Activated CD8-positive, alpha-beta memory T cell treated with anti-CD3 and anti-CD28 coated beads, Interleukin-2, amount 50 U/mL, for 1 hour (primary cell): ENCODE data around the gene DOCK2.

Source experiments
- DNase-seq: peaks from one replicate; pipeline ENCODE4 v3.0.0-alpha.2; 2020; ENCODE audit errors: extremely low read depth

The DOCK2 gene

DNA sequence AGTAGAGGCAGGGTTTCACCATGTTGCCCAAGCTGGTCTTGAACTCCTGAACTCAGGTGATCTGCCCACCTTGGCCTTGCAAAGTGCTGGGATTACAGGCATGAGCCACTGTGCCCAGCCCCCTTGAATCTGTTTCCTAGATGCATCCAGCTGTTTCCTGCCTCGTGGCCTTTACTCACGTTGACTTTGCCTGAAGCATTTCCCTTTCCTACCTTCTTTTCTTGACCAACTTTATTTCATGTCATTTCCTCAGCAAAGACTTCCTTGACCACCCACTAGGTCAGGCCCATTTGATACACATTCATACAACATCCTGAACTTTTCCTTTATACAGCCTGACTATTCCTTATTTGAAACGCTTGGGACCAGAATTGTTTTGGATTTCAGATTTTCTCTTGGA lies 51.0 kb downstream of the DOCK2 start:
- no peak for DNase-seq

DNA sequence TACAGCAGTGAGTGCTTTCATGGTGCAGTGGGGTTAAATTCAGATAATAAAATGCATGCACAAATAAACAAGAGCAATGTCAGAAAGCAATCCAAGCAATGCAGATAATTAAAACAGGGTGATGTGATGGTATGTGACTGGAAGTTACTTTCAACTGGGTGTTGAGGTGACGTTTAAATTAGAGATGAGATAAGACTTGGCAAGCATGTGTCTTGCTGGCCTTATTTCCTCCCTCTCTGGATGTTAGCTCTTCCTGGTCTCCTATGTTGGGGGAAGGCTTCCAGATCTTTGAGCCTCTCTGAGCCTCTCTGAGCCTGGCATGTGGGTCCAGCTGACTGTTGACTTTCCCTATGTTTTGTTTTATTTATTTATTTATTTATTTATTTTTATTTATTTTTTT lies 54.4 kb downstream of the DOCK2 start:
- DNase-seq: no peak

DNA sequence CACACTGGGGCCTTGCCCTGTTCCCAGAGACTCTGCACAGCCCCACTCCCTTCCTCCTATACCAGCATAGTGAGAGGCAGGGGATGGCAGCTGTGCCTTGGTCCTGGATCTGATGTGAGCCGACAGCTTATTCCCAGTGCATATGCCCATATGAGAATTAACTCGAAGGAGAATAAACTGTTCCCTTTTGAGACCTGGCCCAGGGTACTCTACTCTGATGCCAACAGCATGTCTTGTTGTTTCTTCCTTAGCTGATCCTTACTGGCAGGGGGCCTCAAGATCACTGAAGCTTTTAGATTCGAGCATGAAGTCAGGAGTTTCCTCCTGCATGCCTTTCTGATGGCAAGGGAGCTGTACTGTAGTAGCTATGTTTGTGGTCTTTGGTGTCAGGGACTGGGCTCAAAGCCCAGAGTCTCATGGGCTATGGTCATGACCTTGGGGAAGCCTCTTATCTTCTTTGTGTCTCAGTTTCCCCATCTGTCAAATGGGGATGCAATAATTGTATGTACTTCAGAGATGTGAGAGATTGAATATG lies 57.1 kb downstream of the DOCK2 start:
- no peak for DNase-seq

DNA sequence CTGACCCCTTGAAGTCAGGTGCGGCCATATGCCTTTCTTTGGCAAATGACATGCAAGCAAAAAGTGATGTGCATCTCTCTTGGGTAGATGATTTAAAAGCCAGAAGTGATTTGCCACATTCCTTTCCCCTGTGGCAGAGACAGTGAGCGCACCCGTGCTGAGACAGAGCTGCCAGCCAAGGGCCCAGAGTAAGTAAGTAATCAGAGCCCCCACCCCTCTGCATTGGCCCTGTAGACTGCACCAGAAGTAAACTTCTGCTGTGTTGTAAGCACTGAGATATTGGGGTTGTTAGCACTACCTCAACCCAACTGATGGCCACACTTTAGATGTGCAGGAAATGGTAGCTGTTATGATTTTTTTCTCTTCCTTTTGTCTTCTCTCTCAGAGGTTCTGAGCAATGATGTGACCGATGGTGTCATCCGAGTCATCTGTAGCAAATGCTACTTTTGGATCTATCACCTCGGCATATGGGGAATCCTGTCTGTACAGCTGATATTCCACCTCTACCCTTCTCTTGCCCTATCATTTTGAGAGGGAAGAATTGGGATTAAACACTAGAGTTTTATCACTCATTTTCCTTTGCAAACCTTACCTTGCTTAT lies 58.0 kb downstream of the DOCK2 start:
- no peak for DNase-seq

DNA sequence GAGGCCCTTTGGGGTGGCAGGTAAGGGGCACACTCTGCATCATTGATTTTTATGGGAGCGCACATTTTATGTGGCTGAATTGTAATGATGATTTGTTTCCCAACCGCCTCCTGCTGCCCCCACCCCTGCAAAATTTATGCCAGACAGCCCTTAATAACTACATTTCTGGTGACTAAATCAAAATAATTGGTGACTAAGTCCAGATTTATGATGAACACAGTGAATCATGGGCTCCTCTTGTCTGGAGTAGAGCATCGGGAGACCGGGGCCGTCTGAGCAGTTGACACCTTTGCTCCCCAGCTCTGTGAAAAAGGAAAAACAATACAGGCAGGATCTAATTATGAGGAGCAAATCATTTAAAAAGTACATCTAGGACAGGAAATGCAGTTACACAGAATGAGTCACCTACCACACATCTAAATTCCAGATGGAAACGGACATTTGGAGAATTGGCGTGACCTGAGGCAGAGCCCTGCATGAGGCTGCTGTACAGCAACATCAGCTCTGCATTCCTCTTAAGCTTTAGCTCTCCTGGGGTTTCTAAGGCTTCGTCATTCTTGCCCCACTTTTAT lies 58.9 kb downstream of the DOCK2 start:
- DNase-seq: no peak

DNA sequence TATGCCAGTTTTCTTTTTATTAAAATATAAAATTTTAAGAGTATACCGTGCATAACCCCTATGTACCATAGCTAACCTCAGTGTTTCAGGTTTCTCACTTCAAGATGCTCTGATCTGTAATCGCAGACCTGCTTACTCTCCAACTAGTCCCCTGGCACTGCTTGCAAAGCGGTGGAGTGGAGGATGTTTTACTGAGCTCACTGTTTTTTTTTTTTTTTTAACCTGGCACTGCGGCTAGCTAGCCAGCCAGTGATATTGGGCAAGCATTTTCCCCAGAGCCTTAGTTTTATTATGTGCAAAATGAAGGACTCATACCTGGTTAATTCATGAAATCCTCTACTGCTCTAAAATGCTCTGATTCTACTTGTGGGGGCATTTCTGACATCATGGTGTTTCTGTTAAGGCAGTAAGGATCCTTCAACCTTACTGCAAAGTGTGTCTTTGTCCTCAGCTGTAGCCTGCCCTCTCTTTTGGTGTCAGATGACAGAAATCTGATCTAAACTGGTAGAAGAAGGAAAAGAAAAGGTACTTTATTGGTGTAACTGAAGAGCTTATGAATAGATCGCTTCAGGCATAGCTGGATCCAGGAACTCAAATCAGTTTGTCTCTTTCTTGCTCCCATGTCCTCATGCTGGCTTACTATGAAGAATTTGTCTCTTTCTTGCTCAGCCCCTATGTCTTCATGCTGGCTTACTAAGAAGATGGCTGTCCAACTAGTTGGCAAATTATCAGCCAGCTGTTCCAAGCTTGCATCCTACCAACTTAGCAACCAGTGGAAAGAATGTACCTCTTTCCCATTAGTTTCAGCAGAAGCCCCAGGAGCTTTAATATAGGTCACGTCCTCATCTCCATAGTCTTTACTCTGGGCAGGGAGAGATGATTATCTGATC lies 59.8 kb downstream of the DOCK2 start:
- DNase-seq: no peak

DNA sequence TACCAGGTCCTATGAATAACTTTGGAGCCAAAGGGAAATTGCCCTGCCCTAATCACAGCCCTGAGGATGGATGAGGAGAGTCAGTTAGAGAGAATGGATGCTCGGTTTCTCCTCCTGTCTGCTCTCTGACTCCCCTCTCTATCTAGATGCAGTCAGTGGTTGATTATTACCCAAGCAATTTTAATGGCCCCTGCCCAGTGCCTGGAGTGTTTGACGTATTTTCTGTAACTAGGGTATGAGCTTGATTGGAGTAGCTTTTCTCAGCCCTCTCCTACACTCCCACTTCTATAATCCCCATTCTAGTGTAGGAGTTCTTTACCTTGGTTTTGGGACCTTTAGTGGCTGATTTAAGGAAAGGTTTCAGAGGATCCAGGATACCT lies 60.4 kb downstream of the DOCK2 start:
- no peak for DNase-seq

DNA sequence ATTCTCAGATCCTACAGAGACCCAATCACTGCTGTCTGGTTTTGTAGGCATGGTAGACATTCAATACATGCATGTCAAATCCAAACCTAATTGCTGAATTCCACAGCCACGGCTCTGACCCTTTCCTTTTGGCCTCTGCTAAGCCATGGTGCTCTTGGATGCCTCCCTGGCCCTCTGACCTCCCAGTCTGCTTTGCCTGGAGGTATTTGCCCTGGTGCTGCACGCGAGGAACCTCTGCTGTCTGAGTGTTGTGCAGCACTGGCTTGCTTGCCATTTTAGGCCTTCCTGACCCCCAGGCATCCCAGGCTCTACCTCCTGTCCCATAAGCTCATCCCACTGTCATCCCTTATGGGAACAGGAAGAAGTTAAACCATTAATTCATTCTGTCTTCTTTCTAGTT lies 60.9 kb downstream of the DOCK2 start:
- DNase-seq: no peak

DNA sequence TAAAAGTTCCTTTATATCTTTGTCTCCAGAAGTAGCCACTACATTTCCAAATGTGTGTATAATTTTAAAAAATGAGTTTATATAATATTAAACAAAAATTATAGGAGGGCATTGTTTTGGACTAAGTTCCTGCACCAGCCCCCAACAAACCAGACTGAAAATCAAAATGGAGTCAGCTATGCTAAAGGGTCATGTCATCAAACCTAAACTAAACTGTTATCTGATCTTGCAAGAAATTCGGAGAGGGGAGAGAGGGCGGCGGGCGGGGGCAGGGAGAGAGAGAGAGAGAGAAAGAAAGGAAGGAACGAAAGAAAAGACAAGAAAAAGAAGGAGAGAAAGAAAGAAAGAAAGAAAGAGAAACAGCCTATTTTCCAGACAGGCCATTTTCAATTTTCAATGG lies 63.5 kb downstream of the DOCK2 start:
- DNase-seq: no peak

DNA sequence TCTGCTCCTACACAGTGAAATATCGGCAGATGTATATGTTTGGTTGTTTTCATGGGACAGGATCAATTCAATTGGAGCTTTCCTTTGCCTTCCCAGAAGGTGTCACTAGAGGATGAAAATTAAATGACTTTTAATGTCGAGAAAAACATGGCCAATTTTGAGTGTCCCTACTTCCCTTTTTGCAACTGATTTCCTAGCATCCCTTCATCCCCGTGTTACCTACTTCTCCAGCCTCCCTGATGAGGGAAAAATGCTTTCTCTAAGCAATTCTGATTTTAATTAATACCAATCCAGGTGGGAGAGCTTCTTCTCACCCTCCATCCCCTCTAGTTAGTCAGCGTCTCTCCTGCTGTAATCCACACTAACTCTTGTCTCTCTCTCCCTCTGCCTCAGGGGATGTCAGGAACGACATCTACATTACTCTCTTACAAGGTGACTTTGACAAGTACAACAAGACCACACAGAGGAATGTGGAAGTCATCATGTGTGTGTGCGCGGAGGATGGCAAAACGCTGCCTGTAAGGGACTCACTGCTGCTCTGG lies 64.9 kb downstream of the DOCK2 start:
- DNase-seq: no peak

DNA sequence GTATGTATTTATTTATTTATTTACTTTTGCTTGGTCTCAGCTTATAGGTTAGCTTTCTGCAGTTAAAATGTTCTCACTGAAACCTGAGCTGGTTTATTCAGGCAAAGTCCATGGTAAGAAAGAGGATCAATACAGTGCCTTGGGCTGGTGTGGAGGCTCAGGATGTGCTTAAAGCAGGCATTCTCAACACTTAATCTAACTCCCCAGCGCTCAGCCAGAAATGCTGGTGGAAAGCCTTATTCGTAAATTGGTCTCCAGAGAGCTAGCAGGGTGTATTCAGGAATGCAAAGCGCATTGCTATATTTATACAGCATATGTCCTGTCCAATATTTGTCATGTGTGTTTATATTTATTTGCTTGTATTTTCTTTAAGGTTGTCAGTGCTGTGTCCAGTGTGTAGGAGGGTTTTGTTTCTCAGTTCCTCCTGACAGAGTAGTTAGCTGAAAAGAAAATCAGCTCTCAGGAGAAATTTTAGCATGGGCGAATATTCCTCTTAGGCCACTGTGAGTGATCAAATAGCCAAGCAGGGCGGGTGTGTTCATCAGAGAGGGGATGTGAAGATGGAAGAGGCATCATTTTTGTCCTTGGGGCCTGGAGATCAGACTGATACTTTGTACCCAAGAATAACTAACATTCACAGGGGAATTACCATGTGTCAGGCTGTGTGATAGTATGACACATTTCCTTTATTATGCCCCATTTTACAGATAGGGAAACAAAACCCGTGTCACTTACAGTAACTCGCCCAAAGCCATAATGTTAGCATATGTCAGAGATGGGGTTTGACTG lies 65.8 kb downstream of the DOCK2 start:
- no peak for DNase-seq

DNA sequence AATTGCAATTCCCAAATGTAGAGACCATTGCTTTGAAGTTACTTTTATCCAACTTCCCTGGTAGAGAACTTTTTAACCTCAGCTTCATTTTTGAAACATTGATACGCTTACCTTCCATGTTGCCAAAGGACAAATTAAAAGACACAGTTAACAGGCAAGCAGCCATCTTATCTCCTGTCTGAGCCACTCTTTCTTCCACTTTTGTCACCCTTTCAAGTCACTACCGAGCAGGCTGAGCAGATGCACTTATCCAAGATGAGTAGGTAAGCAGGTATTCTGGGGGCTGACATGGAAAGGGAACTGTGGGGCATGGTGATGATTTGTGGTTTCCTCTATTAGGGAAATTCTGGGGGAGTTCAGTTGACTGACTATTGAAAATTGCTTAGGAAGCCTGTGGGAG lies 66.7 kb downstream of the DOCK2 start:
- no peak for DNase-seq

DNA sequence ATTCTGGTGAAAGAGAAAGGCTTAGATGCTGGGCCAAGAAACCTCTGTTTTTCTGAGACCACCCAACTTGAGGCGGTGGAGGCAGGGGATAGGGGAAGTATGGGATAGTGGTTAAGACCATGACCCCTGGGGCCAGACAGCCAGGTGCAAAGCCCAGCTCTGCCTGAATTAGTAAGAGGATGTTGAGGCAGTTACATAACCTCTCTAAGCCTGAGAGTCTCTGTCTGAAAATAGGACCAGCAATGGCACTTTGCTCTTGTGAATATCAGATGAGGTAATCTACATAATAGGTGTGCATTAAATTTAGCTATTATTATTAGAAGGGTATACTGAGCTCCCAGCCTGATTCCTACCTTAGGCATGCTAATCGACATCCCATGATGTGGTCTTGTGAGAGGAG lies 68.2 kb downstream of the DOCK2 start:
- DNase-seq: no peak

DNA sequence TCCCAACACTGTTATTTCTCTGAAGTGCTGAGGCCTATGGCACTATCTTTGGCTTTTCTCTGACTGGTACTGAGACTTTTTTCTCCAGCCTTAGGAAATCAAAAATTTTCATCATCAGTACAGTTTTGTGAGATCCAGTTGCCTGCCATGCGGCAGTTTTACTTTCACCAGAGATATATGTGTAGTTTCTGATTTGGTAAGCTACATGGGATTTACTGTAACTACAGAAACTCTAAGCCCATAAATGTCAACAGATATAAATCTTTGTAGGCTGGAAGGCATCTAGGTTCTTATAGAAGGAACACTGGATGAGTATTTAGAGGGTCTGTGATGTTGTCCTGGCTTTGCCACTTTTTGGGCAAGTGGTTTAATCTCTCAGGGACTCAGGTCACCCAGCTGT lies 69.0 kb downstream of the DOCK2 start:
- DNase-seq: no peak

DNA sequence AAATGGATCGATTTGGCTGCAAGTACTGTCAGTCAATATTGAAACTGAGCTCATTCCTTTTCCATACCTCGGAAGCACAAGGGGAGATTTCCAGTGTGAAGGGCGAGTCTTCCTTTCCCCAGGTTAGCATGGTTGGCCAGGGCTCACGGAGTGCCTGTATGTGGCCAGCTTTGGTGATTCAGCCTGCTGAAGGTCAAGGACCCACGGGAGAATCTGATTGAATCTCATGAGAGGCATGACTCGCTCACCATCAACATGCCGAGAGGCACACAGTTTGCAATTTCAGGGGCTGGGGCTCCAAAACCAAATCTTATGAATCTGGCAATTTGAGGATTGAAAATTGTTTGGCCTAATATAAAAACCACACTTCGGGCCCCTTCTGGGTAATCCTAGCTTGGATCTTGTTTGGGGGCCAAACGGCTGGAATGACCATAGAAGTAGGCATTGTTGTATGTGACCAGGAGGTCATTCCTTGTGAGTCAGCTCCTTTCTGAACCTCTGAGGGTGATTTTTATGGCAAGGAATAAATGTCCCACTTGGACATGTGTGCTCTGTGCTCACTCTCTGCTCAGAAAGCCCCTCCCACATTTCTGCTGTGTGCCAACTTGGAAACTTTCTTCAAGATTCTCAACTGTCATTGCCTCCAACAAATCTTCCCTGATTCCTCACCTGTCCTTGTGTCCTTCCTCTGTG lies 69.8 kb downstream of the DOCK2 start:
- DNase-seq: no peak

DNA sequence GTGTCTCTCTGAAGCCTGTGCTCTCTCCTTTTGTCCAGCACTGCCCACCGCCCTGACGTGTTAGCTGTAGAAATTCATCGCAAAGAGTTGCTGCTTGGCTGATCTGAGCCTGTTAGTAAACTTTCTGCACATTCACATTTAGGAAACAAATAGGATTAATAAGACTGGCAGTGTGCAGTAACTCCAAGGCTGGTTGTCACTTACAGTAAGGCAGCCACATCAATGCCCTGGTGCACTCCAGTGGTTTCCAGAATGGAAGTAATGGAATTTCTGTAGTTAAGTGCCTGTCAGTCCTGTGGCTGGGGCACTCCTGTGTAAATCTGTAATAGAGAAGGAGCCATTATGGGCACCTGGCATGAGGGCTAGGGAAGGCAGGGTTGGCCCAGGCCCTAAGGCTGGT lies 70.6 kb downstream of the DOCK2 start:
- no peak for DNase-seq

DNA sequence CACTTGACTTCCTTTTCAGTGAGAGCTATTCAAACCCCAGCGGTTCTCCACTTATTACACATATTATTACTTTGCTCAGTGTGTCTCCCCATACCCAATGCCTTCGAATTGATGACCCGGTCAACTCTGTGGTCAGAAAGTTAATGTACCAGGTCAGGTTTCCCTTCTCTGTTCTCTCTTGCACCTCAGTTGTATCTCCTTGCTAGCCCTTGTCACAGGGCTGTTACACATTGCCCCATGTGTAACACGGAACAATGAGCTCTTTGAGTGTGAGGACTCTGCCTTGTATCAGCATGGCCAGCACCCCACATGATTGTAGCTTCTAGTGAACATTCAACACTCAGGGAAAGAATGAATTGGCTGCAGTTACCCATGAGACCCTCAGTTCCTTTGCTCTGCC lies 73.6 kb downstream of the DOCK2 start:
- no peak for DNase-seq

DNA sequence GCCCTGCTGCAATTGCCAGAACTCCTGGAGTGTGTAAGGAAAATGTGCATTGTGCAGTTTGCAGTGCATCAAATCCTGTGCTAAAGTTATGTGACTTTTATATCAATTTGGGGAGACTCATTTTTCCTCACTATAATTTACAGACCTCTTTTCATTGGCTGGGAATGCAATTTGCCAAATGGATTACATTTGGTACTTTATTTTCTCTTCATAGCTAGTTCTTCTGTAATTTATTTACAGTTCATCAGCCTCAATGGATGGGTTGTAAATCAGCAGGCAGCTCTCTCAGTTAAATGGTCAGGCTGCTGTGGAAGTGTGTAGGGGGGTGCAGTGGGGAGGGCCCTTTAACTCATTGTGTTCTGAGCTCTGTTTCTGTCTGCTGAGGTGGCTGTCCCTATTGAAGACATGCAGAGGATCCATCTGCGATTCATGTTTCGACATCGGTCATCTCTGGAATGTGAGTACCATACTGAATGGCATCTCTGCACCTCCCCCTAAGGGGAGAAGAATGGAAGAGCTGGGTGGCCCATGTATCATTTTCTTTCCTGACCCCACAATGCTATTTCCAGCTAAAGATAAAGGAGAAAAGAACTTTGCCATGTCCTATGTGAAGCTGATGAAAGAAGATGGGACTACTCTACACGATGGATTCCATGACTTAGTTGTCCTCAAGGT lies 74.6 kb downstream of the DOCK2 start:
- DNase-seq: no peak

DNA sequence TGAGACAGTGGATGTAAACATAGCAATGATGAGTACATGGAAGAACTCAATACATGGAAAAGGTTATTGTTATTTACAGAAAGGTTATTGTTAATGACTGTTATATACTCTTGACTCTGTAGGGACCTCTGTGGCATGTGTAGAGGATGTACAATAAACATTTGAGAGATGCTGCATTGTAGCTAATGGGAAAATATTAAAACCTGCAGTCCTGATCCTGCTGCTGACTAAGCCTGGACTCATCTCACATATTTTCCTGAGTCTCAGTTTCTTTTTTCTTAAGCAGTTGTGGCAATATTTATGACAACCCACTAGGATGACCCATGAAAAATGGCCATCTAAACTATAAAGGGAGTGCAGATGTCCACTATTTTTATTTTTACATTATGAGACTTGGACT lies 75.4 kb downstream of the DOCK2 start:
- no peak for DNase-seq

DNA sequence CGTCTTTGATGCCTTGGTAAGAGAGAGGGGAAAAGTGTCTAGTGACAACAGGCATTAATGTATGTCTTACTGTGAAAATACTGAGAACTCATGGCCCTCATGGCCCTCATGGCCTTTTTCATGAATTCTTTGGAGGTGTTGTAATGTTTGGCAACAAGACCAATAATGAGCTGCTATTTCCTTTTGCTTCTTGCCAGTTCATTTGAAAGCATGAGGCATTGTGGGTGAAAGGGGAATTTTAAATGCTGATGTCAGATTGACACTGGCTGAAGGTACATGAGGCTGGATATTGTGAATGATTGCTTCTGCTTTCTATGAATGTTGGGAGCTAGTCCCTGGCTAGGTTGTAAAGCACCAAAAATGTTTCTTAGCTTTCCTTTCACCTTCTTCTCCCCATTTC lies 79.2 kb downstream of the DOCK2 start:
- no peak for DNase-seq

DNA sequence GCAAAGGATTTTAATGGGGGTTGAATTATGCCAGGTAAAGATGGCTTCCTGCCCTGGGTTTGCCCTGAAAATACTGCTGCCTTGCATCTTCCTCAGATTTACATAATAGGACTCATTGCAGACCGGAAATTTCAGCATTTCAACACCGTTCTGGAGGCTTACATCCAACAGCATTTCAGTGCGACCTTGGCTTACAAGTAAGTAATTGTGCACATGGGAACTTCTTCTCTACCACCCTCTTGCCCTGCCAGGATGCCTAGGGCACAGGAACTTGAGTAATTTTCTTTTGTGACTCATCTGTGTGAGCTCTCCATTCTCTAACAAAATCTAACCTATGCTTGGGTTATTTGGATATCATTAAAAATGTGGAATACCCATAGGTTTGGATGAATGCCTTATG lies 80.2 kb downstream of the DOCK2 start:
- DNase-seq: no peak
